Ovary (tissue), 9 donors: Measurements from ENCODE around the gene SARM1. TPM values are rescaled to one million over a fixed set of nuclear protein-coding genes. Genes with fewer than 3 reads are reported as not detected.

Experiments used
- DNase-seq, 5 donors: peaks; one replicate each; pipeline ENCODE4 v3.0.0-alpha.2; 2019 to 2020
- H3K27ac ChIP-seq, 2 donors: fragments of 200-600 bp; one replicate each; pipeline versions ENCODE4 v1.5.1 to v1.8.0; 2019 to 2022
- H3K27me3 ChIP-seq: fragments of 200-600 bp; one replicate; pipeline ENCODE4 v1.8.0; 2022
- H3K36me3 ChIP-seq: fragments of 200-600 bp; sonication (generic); one replicate; pipeline ENCODE4 v1.5.1; 2019
- H3K4me1 ChIP-seq: one replicate; pipeline ENCODE4 v1.8.1; 2013; ENCODE audit warnings: mild to moderate bottlenecking, moderate library complexity; ENCODE audit not compliant: insufficient read depth
- H3K4me3 ChIP-seq: fragments of 200-600 bp; sonication (generic); one replicate; pipeline ENCODE4 v1.5.1; 2017
- H3K9me3 ChIP-seq, 2 donors: fragments of 200-600 bp in 1 of 2; sonication (generic) in 1 of 2; one replicate each; pipeline versions ENCODE4 v1.5.1 to v1.8.1; 2013 to 2019; ENCODE audit warnings: mild to moderate bottlenecking in 1 of 2, moderate library complexity in 1 of 2
- EP300 ChIP-seq: sonication (generic); formaldehyde crosslinking; IDR thresholded peaks from one replicate; pipeline ENCODE4 v1.6.1; 2017; ENCODE audit warnings: antibody characterized with exemption
- POLR2A ChIP-seq: fragments of 450-650 bp; IDR thresholded peaks from one replicate; pipeline ENCODE4 v1.6.1; 2017; ENCODE audit warnings: antibody characterized with exemption, mild to moderate bottlenecking, moderate library complexity
- WGBS, 3 donors: extraction: QIAGEN DNeasy Blood & Tissue Kit in 1 of 3; methylation state at CpG; one replicate each; pipeline versions ENCODE4 v1.1.5 to v1.1.7; 2013 to 2017; 5-methylcytosine and 5-hydroxymethylcytosine counted together
- intact Hi-C, 4 donors: fragments of 100-400 bp; cut with DNase I; formaldehyde crosslinking; loops; one replicate each; pipeline versions ENCODE4 v1.11.0 to v1.15.1; 2022 to 2023
- polyA plus RNA-seq, 2 donors: library from polyadenylated mRNA; stranded (reverse); fragments of 200-250 nt in 1 of 2; fragments of 350-450 nt in 1 of 2; fragmentation: Illumina TruSeq in 1 of 2; extraction: RNeasy Lipid Tissue Mini Kit (QIAGEN cat#74804) in 1 of 2; gene quantifications; one replicate each; pipeline ENCODE4 v1.2.3, GENCODE V29; 2013 to 2014
- total RNA-seq, 7 donors: library from RNA; depleted of rRNA in 2 of 7; stranded (reverse); fragments of >200 nt in 2 of 7; fragmentation: NEBNext Ultra II Directional in 3 of 7; extraction: Animal tissue kit (Norgen Biotek cat#: 25700) in 3 of 7; gene quantifications; one replicate each; pipeline versions ENCODE4 v1.1.0 to v1.2.4, GENCODE V29; 2016 to 2023
- TF ChIP-seq, protein P1 (sequence below), 3 donors: fragments of 450-650 bp in 2 of 3; fragments of 200-600 bp in 1 of 3; IDR thresholded peaks; one replicate each; pipeline versions ENCODE4 v1.5.1 to v1.8.0; 2016 to 2022; ENCODE audit warnings: antibody characterized with exemption in 3 of 3, mild to moderate bottlenecking in 1 of 3
- donor health status: DM: no; HTN: no; CAD: no; lungs with moderate emphysema.
- donor health status: DM: no; HTN: no; CAD: no.
- donor health status: Bipolar disorder and iron deficiency.
- donor health status: DM: yes; HTN: yes; CAD: no.
- donor health status: DM: no; HTN: no; CAD: no.
- donor health status: DM: yes; HTN: yes; CAD: no.

Gene SARM1
- total and polyA plus RNA-seq, 9 donors: 7.4 to 21.5 (median 14.1) TPM

DNA sequence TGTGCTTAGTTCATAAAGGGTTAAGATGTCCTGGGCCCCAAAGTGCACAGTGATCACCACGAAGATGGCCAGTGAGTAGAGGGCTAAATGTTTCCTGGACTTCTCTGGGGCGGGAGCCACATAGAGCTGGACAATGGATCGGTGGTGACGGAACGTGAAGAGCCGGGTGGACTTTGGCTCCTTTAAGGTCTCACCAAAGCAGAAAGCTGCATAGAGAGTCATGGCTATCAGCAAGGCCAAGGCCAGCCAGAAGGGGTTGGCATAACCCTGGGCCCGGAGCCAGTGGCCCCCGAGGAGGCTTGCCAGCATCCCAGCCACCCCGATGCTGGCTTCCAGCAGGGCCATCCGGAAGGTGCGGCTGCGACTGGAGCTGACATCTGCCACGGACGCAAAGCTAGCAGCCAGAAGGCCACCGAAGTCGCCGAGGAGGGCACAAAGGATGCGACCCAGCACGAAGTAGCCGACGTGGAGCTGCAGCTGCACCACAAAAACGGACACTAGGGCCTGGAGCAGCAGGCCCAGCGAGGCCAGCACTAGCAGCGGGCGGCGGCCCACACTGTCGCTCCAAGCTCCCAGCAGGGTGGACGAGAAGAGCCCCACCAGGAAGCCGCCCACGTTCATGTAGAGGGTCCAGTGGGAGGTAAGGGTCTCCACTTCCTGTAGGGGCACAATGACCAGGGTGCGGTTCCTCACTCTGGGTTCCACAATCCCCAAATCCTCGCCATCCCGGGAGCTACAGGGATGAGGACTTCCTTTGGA lies 33.5 kb downstream of the SARM1 start:
- DNase-seq: peak in 4 of 5 donors; percentile 12 to 59 (median 43)
- H3K4me3 ChIP-seq: peak overlapping the region; percentile 88
- TF ChIP-seq POLR2A: no peak
- no peak for TF ChIP-seq EP300
- TF ChIP-seq, protein P1, sequence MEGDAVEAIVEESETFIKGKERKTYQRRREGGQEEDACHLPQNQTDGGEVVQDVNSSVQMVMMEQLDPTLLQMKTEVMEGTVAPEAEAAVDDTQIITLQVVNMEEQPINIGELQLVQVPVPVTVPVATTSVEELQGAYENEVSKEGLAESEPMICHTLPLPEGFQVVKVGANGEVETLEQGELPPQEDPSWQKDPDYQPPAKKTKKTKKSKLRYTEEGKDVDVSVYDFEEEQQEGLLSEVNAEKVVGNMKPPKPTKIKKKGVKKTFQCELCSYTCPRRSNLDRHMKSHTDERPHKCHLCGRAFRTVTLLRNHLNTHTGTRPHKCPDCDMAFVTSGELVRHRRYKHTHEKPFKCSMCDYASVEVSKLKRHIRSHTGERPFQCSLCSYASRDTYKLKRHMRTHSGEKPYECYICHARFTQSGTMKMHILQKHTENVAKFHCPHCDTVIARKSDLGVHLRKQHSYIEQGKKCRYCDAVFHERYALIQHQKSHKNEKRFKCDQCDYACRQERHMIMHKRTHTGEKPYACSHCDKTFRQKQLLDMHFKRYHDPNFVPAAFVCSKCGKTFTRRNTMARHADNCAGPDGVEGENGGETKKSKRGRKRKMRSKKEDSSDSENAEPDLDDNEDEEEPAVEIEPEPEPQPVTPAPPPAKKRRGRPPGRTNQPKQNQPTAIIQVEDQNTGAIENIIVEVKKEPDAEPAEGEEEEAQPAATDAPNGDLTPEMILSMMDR (IDR thresholded peaks at IDR 0.05): no peak
- H3K27ac ChIP-seq: no peak overlapping the region
- peaks cover 7% of the 10 kb centered on the region for H3K4me1 ChIP-seq
- no peaks in the 10 kb centered on the region for H3K9me3 ChIP-seq
- H3K27me3 ChIP-seq: no peaks in the 10 kb centered on the region
- WGBS, 3 donors: 9 to 21% (median 11%) methylated on average over 33 of the region's 33 CpGs
- intact Hi-C loops: no loop called here
- no peaks in the 10 kb centered on the region for H3K36me3 ChIP-seq

DNA sequence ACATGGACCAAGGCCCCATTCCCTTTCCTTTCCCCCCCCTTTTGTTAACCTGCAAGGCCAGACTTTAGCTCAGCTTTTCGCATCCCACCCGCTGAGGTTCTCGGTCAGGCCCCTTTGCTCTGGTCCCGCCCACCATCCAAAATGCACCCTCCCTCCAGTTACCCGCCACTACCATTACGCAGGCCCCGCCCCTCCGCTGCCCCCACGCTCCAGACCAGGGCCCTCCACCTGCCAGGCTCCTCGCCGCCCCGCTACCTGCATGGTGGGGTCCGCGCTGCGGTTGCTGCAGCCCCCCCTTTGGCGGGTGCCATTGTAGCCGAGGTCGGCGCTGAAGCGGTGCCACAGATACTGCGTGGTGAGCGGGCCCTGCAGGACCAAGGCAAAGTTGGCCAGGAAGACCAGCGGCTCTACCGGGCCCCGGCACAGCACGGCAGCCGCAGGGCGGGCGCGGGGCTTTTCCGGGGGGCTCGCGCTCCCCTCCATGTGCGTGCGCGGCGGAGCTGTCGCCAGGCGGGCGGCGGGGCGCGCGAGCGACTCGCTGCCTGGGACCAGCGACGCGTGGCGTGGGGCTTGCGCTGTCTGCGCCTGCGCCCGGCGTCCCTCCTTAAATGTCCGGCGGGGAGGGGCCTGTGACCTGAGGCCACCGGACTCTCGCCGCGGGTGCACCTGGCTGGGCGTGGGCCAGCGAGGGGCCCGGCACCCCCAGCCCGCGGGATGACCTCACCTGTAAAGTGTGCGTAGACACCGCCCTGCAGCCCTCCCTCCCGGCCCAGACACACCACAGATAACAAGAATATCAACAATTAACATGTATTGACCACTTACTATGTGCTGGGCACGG lies 34.4 kb downstream of the SARM1 start, which contains the start of gene SLC46A1:
Gene SLC46A1, minus strand, starts transcription at position 581 of the 841 bp plus-strand sequence. Its CDS starts 98 bp downstream, at position 483.
- 0 to 1% (median 1%) methylated on average over 46 to 70 of the region's 70 CpGs for WGBS, 3 donors
- Histone ChIP-seq H3K27me3 (no peaks in the 10 kb centered on the region), H3K27ac (peak within 1 kb of the TSS in 1 of 2 donors; percentile 9), H3K9me3 (no peaks in the 10 kb centered on the region), H3K4me3 (peak within 1 kb of the TSS; percentile 88), H3K4me1 (peaks cover 7% of the 10 kb centered on the region), H3K36me3 (no peaks in the 10 kb centered on the region)
- DNase-seq: peak; percentile 40 to 73 (median 62)
- no peak for TF ChIP-seq EP300
- TF ChIP-seq, protein P1 (IDR thresholded peaks at IDR 0.05): no peak
- no peak for TF ChIP-seq POLR2A
- intact Hi-C loops: no loop called here

DNA sequence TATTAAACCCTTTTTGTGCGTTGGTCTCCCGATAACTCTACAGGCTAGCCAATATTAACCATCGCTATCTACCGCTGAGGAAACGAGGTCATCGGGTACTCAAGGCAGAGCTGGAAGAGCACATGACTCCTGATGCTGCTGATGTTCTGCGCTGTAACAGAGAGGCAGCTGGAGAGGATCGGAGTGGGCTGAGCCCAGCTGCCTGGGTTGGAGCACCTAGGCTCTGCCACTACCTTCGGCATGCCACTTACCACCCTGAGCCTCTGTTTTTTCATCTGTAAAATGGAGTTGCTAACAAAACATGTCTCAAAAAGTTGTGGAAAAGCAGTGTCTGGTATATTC lies 35.0 kb downstream of the SARM1 start:
- peak overlapping the region in 1 of 2 donors; percentile 9 for H3K27ac ChIP-seq
- DNase-seq: no peak
- peaks cover 7% of the 10 kb centered on the region for H3K4me1 ChIP-seq
- H3K4me3 ChIP-seq: peak overlapping the region; percentile 88
- no peaks in the 10 kb centered on the region for H3K9me3 ChIP-seq
- TF ChIP-seq, protein P1 (IDR thresholded peaks at IDR 0.05): no peak
- TF ChIP-seq EP300: no peak
- TF ChIP-seq POLR2A: no peak
- H3K27me3 ChIP-seq: no peaks in the 10 kb centered on the region
- intact Hi-C loops: no loop called here
- 26 to 36% (median 30%) methylated on average over 9 of the region's 9 CpGs for WGBS, 3 donors
- no peaks in the 10 kb centered on the region for H3K36me3 ChIP-seq

DNA sequence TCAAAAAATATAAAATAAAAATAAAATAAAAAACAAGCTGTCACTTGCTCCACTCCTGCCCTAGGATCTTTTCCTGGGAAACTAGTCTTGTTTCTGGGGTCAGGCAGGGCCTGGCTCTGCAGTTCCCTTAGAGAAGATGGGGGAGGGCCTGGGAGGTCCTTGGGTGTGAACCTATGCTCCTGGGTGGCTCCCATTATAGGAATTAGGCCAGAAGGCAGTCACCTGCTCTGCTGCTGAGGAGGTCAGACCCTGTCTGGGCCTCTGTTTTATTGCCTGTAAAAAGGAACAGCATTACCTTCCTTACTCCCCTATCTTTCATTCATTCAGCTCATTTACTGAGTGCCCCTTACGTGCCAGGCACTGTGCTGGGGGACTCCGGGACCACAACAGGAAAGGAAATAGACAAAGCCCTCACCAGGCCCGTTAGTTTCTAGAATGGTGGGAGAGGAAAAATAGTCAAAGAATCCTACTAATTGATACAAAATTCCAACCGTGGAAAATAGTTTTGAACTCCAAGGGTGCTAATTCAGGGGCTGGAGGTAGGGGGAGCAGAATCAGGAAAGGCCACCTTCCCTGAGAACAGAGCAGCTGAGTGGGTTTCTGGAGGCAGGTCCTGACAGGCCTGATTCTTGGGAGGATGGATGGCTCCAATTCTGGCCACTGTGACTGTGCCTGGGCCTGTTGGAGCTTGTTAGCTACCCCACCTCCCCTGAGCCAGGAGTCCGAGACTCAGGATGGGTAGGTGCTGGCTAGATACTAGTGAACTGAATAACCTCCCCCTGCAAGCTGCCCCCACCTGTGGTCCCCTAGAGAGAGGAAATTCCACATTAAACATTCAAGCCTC lies 35.9 kb downstream of the SARM1 start:
- WGBS, 3 donors: 67 to 71% (median 70%) methylated on average over 5 of the region's 5 CpGs
- no peaks in the 10 kb centered on the region for H3K36me3 ChIP-seq
- intact Hi-C loops: no loop called here

More for the DNA sequence above, 35.9 kb downstream of the SARM1 start:
- no peak overlapping the region for H3K4me3 ChIP-seq
- peaks cover 7% of the 10 kb centered on the region for H3K4me1 ChIP-seq
- TF ChIP-seq, protein P1 (IDR thresholded peaks at IDR 0.05): no peak
- no peak for TF ChIP-seq EP300
- no peak for TF ChIP-seq POLR2A
- no peak overlapping the region for H3K27ac ChIP-seq
- H3K27me3 ChIP-seq: no peaks in the 10 kb centered on the region
- H3K9me3 ChIP-seq: no peaks in the 10 kb centered on the region
- DNase-seq: peak in 1 of 5 donors; percentile 16
